Panc1 (cell line): Measurements from ENCODE around the gene TTF1.

Experiments used
- CTCF ChIP-seq: fragments of 450-650 bp; IDR thresholded peaks from 2 replicates; pipeline ENCODE4 v1.5.1; 2017; ENCODE audit warnings: mild to moderate bottlenecking
- POLR2AphosphoS5 ChIP-seq: IDR thresholded peaks from 2 replicates; pipeline ENCODE4 v1.6.1; 2012; ENCODE audit warnings: mild to moderate bottlenecking, low read depth, low read length, moderate library complexity
- SIN3A ChIP-seq: IDR thresholded peaks from 2 replicates; pipeline ENCODE4 v1.6.1; 2012; ENCODE audit warnings: low read depth, mild to moderate bottlenecking, low read length, moderate library complexity, borderline replicate concordance; ENCODE audit not compliant: insufficient read depth
- TCF7L2 ChIP-seq: IDR thresholded peaks from 2 replicates; pipeline ENCODE4 v1.6.1; 2011; ENCODE audit warnings: mild to moderate bottlenecking, low read depth, low read length, inconsistent platforms
- TF ChIP-seq, protein P1 (sequence below), 2 experiments: IDR thresholded peaks; 2 replicates each; pipeline ENCODE4 v1.6.1; 2011 to 2012; ENCODE audit warnings: low read depth in 2 of 2, control low read depth in 1 of 2, low read length in 1 of 2, mild to moderate bottlenecking in 1 of 2, moderate library complexity in 1 of 2; ENCODE audit not compliant: insufficient read depth in 1 of 2

DNA sequence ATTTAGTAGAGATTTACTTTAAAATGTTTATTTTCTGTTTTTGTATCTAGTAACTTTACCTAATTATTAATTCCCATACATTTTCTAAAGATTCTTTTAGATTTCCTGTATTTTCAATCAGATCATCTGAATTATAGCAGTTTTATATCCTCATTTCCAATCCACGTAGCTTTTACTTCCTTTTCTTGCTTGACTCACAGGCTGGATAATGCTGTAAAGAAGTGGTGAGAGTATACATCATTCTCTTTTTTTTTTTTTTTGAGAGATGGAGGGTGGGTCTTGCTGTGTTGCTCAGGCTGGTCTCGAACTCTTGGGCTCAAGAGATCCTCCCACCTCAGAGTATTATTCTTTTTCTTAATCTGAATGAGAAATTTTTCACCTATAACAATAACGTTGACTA is 40.7 kb downstream of the TTF1 start:
- TF ChIP-seq CTCF = no peak
- TF ChIP-seq, protein P1, sequence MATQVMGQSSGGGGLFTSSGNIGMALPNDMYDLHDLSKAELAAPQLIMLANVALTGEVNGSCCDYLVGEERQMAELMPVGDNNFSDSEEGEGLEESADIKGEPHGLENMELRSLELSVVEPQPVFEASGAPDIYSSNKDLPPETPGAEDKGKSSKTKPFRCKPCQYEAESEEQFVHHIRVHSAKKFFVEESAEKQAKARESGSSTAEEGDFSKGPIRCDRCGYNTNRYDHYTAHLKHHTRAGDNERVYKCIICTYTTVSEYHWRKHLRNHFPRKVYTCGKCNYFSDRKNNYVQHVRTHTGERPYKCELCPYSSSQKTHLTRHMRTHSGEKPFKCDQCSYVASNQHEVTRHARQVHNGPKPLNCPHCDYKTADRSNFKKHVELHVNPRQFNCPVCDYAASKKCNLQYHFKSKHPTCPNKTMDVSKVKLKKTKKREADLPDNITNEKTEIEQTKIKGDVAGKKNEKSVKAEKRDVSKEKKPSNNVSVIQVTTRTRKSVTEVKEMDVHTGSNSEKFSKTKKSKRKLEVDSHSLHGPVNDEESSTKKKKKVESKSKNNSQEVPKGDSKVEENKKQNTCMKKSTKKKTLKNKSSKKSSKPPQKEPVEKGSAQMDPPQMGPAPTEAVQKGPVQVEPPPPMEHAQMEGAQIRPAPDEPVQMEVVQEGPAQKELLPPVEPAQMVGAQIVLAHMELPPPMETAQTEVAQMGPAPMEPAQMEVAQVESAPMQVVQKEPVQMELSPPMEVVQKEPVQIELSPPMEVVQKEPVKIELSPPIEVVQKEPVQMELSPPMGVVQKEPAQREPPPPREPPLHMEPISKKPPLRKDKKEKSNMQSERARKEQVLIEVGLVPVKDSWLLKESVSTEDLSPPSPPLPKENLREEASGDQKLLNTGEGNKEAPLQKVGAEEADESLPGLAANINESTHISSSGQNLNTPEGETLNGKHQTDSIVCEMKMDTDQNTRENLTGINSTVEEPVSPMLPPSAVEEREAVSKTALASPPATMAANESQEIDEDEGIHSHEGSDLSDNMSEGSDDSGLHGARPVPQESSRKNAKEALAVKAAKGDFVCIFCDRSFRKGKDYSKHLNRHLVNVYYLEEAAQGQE (IDR thresholded peaks at IDR 0.05; ENCODE audit: insufficient read depth in 1 of 2, low read depth in 2 of 2, low read length in 1 of 2) = no peak
- no peak for TF ChIP-seq POLR2AphosphoS5
- no peak for TF ChIP-seq SIN3A
- no peak for TF ChIP-seq TCF7L2
